HFFc6 (cell line): ENCODE results near the gene ST6GALNAC2. TPM values are rescaled to one million over a fixed set of nuclear protein-coding genes. Genes with fewer than 3 reads are reported as not detected.

Experiments used
- DNase-seq: peaks from one replicate; pipeline ENCODE4 v3.0.0-alpha.2; 2018
- H3K27ac Mint-ChIP-seq: 2 replicates; pipeline ENCODE4 v1.8.0; 2020; ENCODE audit warnings: mild to moderate bottlenecking, mixed read lengths
- H3K27me3 Mint-ChIP-seq: 2 replicates; pipeline ENCODE4 v1.8.0; 2021; ENCODE audit warnings: mild to moderate bottlenecking, moderate library complexity, mixed read lengths; ENCODE audit not compliant: insufficient read depth
- H3K36me3 Mint-ChIP-seq: 2 replicates; pipeline ENCODE4 v1.8.0; 2021; ENCODE audit warnings: low read depth, mixed read lengths
- H3K4me1 Mint-ChIP-seq: 2 replicates; pipeline ENCODE4 v1.8.0; 2020; ENCODE audit warnings: low read depth, mixed read lengths
- H3K4me3 Mint-ChIP-seq: 2 replicates; pipeline ENCODE4 v1.8.0; 2020; ENCODE audit warnings: mild to moderate bottlenecking, moderate library complexity, mixed read lengths
- H3K9me3 Mint-ChIP-seq: 2 replicates; pipeline ENCODE4 v1.8.0; 2020; ENCODE audit warnings: mild to moderate bottlenecking, mixed read lengths
- CTCF ChIP-seq: fragments of 200-600 bp; sonication (generic); IDR thresholded peaks from 2 replicates; pipeline ENCODE4 v1.5.0; 2021; ENCODE audit warnings: antibody characterized with exemption, mild to moderate bottlenecking
- total RNA-seq, 6 experiments: library from RNA; stranded (reverse); fragmentation: NEBNext Ultra II Directional; extraction: Animal tissue kit (Norgen Biotek cat#: 25700); gene quantifications; 2 replicates in 1 of 6; 3 replicates in 5 of 6; pipeline ENCODE4 v1.2.3, GENCODE V29; 2021

Gene ST6GALNAC2
- total RNA-seq, 6 experiments from 2014 or later = 0.20 to 0.71 (median 0.34) TPM; not detected in 1

DNA sequence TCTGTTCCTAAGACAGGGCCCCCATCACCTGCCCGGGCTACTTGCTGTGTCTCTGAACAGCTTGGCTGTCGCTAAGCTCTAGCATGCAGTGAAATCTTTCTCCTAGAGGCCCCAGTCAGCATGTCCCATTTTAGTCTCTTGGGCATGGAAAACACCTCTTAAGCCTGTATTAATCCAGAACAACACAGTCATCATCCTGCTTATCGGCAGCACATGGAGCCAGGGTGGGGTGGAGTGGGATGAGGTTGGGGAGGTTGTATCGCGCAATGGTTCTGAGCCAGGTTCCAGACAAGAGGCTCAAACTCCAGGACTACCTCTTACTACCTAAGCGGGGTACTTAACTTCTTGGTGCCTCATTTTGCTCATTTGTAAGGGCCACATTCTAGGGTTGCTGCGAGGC, 7.8 kb downstream of the ST6GALNAC2 start:
- TF ChIP-seq CTCF = no peak
- no peak for DNase-seq
- Mint-ChIP-seq H3K27ac (no peak overlapping the region), H3K9me3 (no peaks in the 10 kb centered on the region), H3K36me3 (no peaks in the 10 kb centered on the region; the same call in 1 of the 2 replicates), H3K4me3 (no peak overlapping the region), H3K27me3 (peaks cover 2% of the 10 kb centered on the region), H3K4me1 (peaks cover 9% of the 10 kb centered on the region; the same call in 1 of the 2 replicates)

DNA sequence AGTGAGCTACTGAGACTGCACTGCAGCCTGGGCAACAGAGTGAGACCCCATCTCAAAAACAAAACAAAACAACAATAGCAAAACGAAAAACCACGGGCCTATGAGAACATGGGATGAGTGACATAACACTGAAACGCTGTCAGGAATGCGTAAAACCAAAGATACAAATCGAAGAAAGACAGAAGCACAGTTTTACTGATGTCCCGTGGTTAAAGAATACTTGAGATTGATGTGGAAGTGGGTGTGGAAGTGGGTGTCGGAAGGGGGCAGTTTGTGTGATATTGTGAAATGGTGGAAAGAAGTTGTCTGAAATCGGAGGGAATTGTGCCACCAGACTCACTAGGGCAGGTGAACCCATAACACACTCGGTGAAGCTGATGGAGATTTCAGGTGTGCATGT, 9.5 kb downstream of the ST6GALNAC2 start:
- no peak overlapping the region for H3K4me3 Mint-ChIP-seq
- DNase-seq = no peak
- H3K9me3 Mint-ChIP-seq = peaks cover under 1% of the 10 kb centered on the region; the same call in 1 of the 2 replicates
- peaks cover 2% of the 10 kb centered on the region for H3K27me3 Mint-ChIP-seq
- H3K27ac Mint-ChIP-seq = no peak overlapping the region
- TF ChIP-seq CTCF = no peak
- peaks cover 9% of the 10 kb centered on the region; the same call in 1 of the 2 replicates for H3K4me1 Mint-ChIP-seq
- H3K36me3 Mint-ChIP-seq = peaks cover under 1% of the 10 kb centered on the region

DNA sequence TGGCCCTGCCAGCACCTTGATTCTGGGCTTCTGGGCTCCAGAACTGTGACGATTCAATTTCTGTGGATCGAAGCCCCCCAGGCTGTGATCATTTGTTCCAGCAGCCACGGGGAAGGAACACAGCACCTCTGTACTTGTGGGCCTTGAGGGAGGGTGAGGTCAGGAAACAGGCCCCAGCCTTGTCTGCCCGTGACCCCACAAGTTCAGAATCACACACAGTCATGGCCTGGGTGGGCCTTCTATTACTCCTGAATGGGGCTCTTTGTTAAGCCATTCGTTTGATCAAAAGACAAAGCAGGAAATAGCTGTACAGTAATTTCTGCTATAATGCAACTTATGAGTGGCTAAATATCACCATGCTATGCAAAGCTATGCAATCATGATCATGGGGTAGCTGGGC, 10.1 kb downstream of the ST6GALNAC2 start:
- no peak for DNase-seq
- peaks cover 9% of the 10 kb centered on the region; the same call in 1 of the 2 replicates for H3K4me1 Mint-ChIP-seq
- peaks cover 5% of the 10 kb centered on the region; the same call in 1 of the 2 replicates for H3K9me3 Mint-ChIP-seq
- peaks cover 6% of the 10 kb centered on the region for H3K36me3 Mint-ChIP-seq
- H3K27ac Mint-ChIP-seq = no peak overlapping the region
- H3K4me3 Mint-ChIP-seq = no peak overlapping the region
- no peak for TF ChIP-seq CTCF
- peaks cover 2% of the 10 kb centered on the region for H3K27me3 Mint-ChIP-seq

DNA sequence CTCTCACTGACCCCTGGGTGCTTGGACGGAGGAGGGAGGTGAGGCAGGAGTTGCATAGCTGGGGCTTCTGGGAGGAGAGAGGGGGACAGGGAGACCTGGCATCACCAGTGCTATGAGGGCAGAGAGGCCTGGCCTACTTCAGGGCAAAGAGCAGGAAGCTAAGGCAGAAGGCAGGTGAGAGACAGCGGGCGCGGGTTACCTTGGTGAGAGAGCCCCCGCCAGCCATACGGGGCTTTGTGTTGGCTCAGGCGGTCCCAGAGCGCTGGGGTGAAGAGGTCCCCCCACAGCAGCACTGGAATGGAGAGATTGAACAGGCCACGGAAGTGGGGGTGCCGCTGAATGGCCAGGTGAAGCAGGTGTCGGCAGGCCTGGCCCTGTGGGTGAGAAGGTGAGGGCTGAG, 11.5 kb downstream of the ST6GALNAC2 start:
- Mint-ChIP-seq H3K4me3 (no peak overlapping the region), H3K4me1 (peaks cover 9% of the 10 kb centered on the region; the same call in 1 of the 2 replicates), H3K27me3 (peaks cover 2% of the 10 kb centered on the region), H3K36me3 (peaks cover 6% of the 10 kb centered on the region), H3K27ac (no peak overlapping the region), H3K9me3 (peaks cover 5% of the 10 kb centered on the region; the same call in 1 of the 2 replicates)
- TF ChIP-seq CTCF = no peak
- DNase-seq = no peak

DNA sequence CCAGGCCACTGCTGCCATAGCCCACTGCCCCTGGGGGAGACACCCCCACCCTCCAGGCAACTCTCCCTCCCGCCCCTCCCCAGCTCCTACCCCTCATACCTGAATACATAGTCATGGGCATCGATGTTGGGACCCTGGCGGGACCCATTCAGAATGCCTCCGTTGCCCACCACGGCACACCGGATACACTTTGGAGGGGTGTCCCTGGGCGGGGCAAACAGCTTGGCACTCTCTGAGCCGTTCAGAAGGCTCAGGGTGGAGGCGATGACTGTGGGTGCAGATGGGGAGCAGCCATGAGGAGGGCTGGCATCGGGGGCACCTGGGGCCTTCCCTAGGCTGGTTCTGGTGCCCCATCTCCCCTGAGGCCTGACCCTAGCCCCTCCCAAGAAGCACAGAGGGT, 12.6 kb downstream of the ST6GALNAC2 start:
- Mint-ChIP-seq H3K36me3 (peaks cover 6% of the 10 kb centered on the region), H3K9me3 (peaks cover 5% of the 10 kb centered on the region; the same call in 1 of the 2 replicates), H3K27me3 (peaks cover 2% of the 10 kb centered on the region), H3K4me3 (no peak overlapping the region), H3K27ac (no peak overlapping the region), H3K4me1 (peaks cover 2% of the 10 kb centered on the region; the same call in 1 of the 2 replicates)
- no peak for TF ChIP-seq CTCF
- no peak for DNase-seq
